ENCODE data around the gene ME3. TPM values are rescaled to one million over a fixed set of nuclear protein-coding genes. Genes with fewer than 3 reads are reported as not detected.
A peak's percentile ranks its signal among the peaks of the same experiment; 100 is the strongest.

The ME3 gene
- total RNA-seq, 4 donors from 2014 or later, result 30.8 to 54.6 (median 36.7) TPM

GRCh38 chr11:86518211-86518610 is 154.2 kb downstream of the ME3 start:
- no peaks in the 10 kb centered on the region for H3K36me3 ChIP-seq
- H3K4me3 ChIP-seq, result no peak overlapping the region
- no peaks in the 10 kb centered on the region for H3K9me3 ChIP-seq
- no peak for DNase-seq (ENCODE audit: low spot score in 2 of 2)
- TF ChIP-seq EP300 (IDR thresholded peaks at IDR 0.05), result no peak
- TF ChIP-seq POLR2A (IDR thresholded peaks at IDR 0.05), result no peak
- TF ChIP-seq CTCF (IDR thresholded peaks at IDR 0.05), result no peak
- peak overlapping the region in 1 of 4 donors; percentile 30 for H3K27ac ChIP-seq
- no peaks in the 10 kb centered on the region for H3K27me3 ChIP-seq
- H3K4me1 ChIP-seq, result peaks cover 0 to 38% (median 5%) of the 10 kb centered on the region in 4 donors
- WGBS, 2 donors, result 84 to 96% methylated on average over 6 of the region's 6 CpGs

DNA sequence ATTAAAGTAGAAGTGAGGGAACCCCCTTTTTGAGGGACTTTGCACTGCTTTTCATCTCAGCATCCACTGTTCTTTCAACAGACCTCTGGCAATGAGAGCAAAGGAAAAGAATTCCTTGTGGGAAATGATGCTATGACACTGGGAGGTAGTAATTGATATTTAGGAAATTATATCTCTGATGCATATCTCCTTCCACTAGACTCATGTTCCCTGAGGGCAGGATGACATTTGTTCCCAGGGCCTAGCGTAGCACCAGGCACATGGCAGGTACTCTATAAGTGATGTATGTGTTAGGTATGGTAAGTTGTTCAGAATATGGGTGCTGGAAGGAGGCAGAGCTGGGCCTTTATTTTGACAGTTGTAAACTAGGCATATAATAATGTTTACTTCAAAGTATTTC is 154.9 kb downstream of the ME3 start:
- TF ChIP-seq CTCF (IDR thresholded peaks at IDR 0.05) (no peak), POLR2A (IDR thresholded peaks at IDR 0.05) (no peak), EP300 (IDR thresholded peaks at IDR 0.05) (no peak)
- H3K4me3 ChIP-seq, result no peak overlapping the region
- WGBS, 2 donors, result 88 to 94% methylated on average over 1 of the region's 1 CpG
- H3K9me3 ChIP-seq, result no peaks in the 10 kb centered on the region
- H3K36me3 ChIP-seq, result no peaks in the 10 kb centered on the region
- H3K27me3 ChIP-seq, result no peaks in the 10 kb centered on the region
- H3K4me1 ChIP-seq, result peaks cover 0 to 37% (median 5%) of the 10 kb centered on the region in 4 donors
- H3K27ac ChIP-seq, result no peak overlapping the region
- no peak for DNase-seq (ENCODE audit: low spot score in 2 of 2)

DNA sequence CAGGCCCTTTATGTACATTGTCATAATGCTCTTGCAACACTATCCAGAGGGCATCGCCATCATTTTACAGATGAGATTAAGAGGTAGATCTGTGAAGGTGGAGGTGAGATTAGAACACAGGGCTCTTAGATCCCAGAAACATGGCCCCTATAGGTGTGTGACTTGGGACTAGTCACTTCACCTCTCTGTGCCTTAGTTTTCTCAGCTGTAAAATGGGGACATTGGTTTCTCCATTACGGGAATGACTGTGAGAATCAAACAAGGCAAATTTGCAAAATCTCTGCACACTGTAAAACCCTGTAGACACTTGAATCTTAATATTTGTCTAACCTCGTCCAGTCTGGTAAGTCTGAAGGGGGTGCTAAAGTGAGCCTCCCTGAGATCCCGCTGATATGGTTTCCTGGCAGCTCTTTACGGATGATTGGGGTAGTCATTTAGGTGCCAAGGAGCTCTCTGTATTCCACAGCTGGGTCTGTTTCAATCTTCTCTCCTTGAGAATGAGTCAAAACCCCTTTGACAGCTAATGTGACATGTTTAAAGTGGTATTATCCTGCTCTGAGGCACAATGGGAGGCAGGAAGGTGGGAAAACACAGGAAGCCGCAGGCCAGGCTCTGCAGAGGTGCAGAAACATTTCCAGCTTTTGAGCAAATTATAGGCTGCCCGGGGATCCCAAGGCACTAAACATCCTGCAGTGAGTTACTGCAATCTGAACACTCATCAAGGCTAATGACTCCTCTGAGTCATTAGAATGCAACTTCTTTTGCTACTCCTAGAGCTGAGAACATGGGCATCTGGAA is 156.9 kb downstream of the ME3 start:
- no peaks in the 10 kb centered on the region for H3K27me3 ChIP-seq
- H3K4me1 ChIP-seq, result peaks cover 0 to 42% (median 5%) of the 10 kb centered on the region in 4 donors
- H3K27ac ChIP-seq, result no peak overlapping the region
- H3K4me3 ChIP-seq, result no peak overlapping the region
- no peak for DNase-seq (ENCODE audit: low spot score in 2 of 2)
- H3K36me3 ChIP-seq, result no peaks in the 10 kb centered on the region
- WGBS, 2 donors, result 64 to 73% methylated on average over 7 of the region's 7 CpGs
- no peaks in the 10 kb centered on the region for H3K9me3 ChIP-seq
- TF ChIP-seq CTCF (IDR thresholded peaks at IDR 0.05) (no peak), EP300 (IDR thresholded peaks at IDR 0.05) (peak in 1 of 2 donors; percentile 5)

DNA sequence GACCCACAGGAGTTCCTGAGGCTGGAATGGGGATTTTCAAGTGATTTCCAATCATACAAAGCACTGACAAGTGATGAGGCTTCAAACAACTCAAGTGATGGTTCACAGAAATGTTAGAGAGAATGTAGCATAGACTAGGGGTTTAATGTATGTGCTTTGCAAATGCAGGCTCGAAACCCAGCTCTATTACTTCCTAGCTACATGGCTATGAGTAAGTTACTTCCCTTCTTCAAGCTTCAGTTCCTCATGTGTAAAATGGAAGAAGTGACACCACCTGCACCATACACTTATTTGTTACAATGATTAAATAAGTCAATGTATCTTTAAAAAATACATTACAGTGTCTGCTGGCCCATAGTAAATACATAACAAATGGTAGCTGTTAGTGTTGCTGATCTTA is 158.0 kb downstream of the ME3 start:
- H3K27ac ChIP-seq, result no peak overlapping the region
- TF ChIP-seq EP300 (IDR thresholded peaks at IDR 0.05) (no peak), CTCF (IDR thresholded peaks at IDR 0.05) (no peak), POLR2A (IDR thresholded peaks at IDR 0.05) (no peak)
- peaks cover 0 to 36% (median 4%) of the 10 kb centered on the region in 4 donors for H3K4me1 ChIP-seq
- 79 to 85% methylated on average over 1 of the region's 1 CpG for WGBS, 2 donors
- DNase-seq (ENCODE audit: low spot score in 2 of 2), result no peak
- no peaks in the 10 kb centered on the region for H3K9me3 ChIP-seq
- H3K4me3 ChIP-seq, result no peak overlapping the region
- H3K36me3 ChIP-seq, result no peaks in the 10 kb centered on the region
- H3K27me3 ChIP-seq, result no peaks in the 10 kb centered on the region

DNA sequence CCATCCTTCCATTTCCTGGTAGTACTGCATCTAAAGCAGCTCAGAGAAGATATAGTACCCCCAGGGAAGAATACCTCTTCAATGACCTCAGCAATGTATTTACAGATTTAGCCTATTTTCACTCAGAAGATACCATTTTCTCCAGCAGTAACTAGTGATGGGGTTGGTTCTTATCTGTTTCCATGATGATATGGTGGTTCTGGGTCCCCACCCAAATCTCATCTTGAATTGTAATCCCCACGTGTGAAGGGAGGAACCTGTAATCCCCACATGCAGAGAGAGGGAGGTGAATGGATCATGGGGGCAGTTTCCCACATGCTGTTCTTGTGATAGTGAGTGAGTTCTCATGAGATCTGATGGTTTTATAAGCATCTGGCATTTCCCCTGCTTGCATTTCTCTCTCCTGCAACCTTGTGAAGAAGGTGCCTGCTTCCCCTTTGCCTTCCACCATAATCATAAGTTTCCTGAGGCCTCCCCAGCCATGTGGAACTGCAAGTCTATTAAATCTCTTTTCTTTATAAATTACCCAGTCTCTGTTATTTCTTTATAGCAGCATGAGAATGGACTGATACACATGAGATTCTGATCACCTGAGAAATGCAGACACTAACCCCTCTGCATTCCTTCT is 158.6 kb downstream of the ME3 start:
- 69 to 94% methylated on average over 1 of the region's 1 CpG for WGBS, 2 donors
- no peak for DNase-seq (ENCODE audit: low spot score in 2 of 2)

More for the DNA sequence above, 158.6 kb downstream of the ME3 start:
- Histone ChIP-seq H3K36me3 (peaks cover 0 to 2% (median 0%) of the 10 kb centered on the region in 3 donors), H3K27me3 (no peaks in the 10 kb centered on the region), H3K9me3 (no peaks in the 10 kb centered on the region), H3K4me1 (peaks cover 0 to 36% (median 2%) of the 10 kb centered on the region in 4 donors), H3K4me3 (no peak overlapping the region), H3K27ac (no peak overlapping the region)
- TF ChIP-seq EP300 (IDR thresholded peaks at IDR 0.05) (no peak), POLR2A (IDR thresholded peaks at IDR 0.05) (no peak), CTCF (IDR thresholded peaks at IDR 0.05) (no peak)
